ELR (cell line): ENCODE results near the gene TCEANC.
"Not testable (repeated sequence)": the region's sequence is repeated elsewhere in the genome, so short reads cannot be mapped to it uniquely, and the experiment has no call there.

Source experiments
- DNase-seq: peaks from one replicate; pipeline ENCODE4 v3.0.0-alpha.2; 2015; ENCODE audit warnings: low read depth

TCEANC gene, protein sequence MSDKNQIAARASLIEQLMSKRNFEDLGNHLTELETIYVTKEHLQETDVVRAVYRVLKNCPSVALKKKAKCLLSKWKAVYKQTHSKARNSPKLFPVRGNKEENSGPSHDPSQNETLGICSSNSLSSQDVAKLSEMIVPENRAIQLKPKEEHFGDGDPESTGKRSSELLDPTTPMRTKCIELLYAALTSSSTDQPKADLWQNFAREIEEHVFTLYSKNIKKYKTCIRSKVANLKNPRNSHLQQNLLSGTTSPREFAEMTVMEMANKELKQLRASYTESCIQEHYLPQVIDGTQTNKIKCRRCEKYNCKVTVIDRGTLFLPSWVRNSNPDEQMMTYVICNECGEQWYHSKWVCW

DNA sequence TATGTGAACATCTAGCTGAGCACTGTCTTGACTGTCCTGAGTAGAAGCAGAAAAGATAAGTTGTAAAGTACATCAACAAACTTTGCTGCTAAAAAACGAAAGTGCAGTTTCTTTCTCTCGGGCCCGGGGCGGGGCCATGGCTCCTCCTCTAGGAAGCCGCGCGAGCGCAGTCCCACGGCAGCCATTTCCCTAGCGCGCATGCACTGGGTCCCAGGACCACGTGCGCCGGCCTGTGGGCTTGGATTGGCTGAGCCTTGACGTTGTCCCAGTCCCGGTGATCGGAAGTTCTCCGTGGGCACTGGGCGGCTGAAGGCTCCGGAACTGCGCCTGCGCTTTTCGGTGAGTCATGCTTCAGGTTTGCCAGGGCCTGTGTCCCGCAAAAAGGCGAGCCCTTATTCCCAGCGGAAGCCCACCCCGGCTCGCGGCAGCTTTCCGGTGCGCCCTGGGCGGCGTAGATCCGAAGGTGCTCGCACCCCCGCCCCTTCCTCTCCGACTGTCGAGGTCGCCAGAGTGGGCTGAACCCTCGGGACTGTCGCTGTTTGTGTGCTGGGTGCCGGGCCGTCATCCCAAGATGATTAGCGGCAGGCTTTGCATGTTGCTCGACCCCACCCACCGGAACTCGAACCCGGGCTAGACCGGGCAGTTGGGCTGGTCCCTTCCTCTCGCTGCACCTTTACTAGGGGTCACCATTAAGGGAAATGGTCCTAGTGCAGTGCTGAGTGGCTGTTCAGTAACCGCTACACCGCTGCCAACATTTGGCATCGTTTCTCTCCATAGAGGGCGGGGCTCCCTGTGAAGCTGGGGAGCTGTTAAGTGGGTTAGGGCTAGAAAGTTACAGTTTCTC is at the start of gene TCEANC:
TCEANC (plus strand) TSS at position 292 of the 844 bp plus-strand sequence. CDS start 9,368 bp downstream, outside the sequence.
- peak; percentile 96 for DNase-seq

DNA sequence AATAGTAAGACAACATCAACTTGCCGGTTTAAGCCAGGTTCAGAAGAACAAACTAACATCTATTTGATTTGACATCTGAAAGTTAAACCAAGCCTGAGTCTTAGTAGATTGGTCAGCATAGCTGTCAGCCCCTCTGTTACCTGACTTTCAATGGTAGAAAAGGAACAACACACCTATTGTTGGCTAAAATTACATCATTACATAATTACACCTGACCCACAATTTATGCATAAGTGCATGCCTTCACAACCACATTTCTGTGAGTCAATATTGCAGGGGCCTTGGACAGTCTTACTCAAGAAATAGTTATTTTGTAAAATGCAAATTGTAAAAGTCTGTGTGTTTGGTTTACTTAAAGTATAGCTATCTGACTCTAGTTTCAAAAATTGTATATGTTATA is 47.3 kb upstream of the TCEANC start:
- DNase-seq = no peak

DNA sequence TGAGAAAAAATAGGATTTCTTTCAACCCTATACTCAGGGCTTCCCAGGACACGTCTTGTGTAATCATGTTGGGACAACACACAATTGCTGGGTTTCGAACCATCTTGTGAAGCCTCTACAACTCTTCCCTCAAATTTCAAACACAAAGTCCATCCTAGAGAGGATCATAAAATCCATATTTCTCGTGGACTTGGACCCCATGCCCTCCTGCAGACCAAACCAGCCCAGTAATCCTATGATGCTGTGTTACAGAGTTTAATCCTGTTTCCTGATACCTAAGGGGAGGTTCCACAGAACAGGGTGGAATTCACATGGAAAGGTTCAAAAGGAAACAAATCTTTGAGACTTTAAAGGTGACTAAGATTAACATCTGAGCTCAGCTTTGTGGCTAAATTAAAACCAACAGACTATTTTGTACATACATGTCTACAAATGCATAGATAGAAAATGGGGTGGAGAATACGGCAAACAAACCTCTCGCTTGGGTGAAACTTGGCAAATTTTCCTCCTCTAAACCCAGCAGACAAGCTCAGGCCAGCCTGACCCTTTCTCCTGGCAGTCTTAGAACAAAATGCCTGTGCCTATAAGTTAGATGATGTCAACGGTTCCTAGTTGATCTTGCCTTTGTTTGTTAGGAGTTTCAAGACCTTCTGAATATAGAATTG is 45.5 kb upstream of the TCEANC start:
- no peak for DNase-seq

DNA sequence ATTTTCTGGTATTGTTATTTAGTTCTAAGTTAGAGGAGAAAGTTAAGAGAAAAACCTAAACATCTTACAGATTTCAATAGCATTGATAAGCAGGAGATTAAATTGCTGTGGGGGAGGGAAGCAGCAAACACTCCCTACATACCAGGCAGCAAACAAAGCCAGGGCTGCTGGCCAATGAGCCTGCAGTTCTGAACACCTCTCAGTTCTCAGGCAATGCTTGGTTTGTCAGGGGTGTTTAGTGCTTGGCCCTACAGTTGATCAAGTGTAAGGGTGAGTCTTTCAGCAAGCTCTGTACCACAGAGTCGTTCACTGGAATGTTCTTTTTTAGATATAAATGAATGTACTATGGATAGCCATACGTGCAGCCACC is 45.0 kb upstream of the TCEANC start:
- no peak for DNase-seq

DNA sequence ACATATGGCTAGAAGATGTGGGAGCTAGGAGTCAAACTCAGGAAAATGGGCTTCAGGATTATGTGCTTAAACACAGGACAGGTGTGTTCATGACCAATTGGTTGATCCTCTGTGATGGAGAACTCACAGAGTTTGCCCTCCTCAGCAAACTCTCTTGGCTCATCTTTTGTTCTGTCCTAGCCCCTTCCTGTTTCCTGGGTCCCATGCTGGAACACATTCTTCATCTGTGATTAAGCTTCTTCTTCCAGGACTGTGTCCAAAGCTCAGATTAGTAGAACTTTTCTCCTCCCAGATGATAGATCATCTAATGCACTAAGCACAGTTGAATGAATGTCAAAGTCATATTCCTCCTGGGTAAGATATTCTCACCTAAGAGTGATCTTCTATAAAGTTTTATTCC is 38.8 kb upstream of the TCEANC start:
- no peak for DNase-seq

DNA sequence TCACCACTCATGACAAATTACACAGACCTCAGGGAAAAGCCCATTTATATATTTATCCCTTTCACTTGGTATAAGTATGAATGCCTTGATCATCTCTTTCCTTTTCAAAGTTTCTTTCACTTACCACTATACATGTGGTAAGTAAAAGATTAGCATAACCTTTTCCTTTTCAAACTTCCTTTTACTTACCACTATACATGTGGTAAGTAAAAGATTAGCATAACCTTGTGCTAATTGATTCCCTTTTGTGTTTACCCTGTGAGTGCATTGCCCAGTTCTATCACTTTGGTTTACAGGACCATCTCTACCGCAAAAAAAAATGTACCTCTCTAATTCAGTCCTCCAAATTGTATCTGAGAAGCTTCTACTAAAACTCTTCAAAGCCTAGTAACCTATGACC is 32.7 kb upstream of the TCEANC start:
- DNase-seq = no peak

DNA sequence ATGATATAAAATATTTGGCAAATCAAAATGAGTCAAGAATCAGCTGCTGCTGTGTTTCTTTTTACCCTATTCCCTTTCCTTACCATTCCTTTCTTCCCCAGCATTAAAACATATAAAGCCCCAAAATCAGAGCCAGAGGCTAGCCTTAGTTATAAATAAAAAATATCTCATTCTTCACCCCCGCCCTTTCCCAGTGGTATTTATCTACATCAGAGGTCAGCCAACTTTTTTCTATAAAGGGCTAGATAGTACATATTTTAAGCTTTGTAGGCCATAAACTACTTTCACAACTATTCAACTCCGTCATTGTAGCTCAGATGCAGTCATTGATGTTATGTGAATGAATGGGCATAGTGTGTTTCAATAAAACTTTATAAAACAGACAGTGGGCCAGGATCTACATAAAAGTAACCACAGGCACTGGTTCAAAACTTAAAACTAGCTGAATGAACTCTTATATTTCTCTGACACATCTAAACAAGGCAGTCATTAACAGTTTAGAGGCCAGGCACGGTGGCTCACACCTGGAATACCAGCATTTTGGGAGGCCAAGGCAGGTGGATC is 30.5 kb upstream of the TCEANC start:
- DNase-seq = no peak

DNA sequence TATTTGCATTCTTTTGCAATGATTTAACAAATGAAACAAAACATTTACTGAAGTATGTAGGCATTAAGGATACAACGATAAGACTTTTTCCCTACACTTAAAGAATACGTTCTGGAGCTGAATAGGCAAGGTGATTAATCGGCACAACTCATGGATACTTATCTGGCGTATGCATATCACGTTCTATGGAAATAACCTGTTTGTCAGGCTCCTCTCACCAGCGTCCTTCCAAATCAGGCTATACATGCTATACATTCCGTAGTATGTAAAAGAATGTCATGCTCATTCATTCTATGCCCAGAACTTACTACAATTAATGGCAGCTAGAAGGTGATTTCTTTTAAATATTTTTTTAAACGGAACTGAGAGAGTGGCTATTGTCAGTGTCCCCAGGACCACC is 25.6 kb upstream of the TCEANC start:
- DNase-seq = no peak

DNA sequence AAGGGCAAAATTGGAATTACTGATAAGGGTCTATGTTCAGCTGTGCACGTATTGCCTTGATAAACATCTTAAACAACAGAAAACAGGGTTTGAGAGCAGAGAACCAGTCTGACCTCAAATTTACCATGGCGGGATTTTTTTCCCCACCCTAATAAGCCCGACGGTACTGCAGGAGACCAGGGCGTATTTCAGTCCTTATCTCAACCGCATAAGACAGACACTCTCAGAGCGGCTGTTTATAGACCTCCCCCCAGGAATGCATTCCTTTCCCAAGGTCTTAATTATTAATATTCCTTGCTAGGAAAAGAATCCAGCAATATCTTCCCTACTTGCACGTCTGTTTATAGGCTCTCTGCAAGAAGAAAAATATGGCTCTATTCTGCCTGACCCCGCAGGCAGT is 15.7 kb upstream of the TCEANC start:
- not testable (repeated sequence) for DNase-seq

DNA sequence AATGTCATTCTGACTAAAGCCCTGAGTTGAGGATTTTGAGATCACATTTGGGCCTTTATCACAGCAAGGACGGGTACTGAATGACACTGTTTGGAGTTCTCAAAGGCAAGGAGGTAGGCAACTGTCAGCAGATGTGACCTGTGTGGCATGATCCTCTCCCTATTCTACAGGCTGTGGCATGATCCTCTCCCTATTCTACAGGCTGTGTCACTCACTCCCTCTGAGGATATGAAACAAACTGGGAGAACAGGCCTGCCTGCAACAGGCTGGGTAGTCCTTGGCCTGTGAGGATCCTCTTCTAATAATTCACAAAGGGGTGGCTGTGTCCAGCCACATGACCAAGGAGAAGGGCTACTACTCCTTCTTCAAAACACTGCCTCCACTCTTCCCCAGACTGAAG is 14.9 kb upstream of the TCEANC start:
- DNase-seq = no peak

DNA sequence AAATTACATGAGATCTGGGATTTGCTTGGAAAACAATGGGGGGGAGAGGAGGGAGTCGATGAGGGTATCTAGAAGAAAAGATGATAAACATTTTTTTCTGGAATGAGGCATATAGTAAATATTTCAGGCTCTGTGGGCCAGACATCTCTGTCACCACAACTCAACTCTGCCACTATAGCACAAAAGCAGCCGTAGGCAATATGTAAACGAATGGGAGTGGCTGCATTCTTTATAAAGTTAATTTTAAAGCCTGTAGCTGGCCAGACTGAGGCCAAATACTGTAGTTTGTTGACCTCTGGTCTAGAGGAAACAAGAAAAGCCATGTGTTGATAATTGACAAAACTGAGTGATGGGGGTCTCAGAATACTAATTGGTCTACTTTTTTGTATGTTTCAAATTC is 14.1 kb upstream of the TCEANC start:
- DNase-seq = no peak

DNA sequence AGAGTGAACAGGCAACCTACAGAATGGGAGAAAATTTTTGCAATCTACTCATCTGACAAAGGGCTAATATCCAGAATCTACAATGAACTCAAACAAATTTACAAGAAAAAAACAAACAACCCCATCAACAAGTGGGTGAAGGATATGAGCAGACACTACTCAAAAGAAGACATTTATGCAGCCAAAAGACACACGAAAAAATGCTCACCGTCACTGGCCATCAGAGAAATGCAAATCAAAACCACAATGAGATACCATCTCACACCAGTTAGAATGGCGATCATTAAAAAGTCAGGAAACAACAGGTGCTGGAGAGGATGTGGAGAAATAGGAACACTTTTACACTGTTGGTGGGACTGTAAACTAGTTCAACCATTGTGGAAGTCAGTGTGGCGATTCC is 11.3 kb upstream of the TCEANC start:
- DNase-seq = not testable (repeated sequence)

DNA sequence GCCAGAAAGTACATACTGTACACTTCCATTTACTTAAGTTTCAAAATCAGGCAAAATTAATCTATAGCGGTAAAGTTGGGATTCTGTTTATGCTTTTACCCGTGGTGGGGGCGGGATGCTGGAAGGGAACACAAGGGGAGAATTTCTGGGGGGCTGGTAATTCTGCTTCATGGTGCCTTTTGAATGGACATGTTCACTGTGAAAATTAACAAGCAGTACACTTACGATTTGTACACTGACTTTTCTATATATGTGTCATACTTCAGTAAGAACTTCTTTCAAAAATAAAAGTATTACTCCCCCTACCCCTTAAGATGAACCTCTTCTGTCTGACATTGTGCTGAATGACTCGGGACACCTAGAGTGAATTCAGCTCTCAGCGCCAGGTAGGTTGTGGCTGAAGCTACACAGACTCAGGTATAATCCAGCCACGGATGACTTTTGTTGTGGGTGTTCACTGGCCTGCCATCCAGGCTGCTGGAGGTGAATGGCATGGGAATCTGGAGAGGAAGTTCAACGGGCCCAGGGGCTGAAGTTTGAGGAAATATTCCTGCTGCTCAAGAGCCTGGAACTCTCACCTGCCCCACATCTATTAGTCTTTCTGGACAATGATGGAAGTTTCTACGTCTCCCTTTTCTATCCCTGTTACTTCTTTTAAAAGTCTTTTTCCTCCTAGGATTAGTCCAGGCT is 7.3 kb upstream of the TCEANC start:
- DNase-seq = no peak

DNA sequence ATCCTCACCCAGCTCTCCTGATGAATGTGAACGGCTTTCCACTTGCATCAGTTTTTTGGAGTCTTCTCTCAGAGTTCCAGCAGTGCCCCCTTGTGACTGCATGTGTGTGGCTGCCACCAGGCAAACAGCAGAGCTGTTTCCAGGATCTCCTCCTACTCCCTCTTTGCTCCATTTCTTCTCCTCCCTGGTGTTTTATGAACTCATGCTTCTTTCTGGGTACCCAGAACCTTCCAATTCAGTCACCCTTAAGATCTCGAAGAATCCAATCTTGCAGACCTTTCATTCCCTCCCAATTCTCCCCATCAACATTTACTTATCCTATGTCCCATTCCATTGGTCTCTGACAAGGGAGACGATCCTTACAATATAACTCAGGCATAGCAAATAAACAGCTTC is 6.8 kb upstream of the TCEANC start:
- DNase-seq = peak; percentile 54

DNA sequence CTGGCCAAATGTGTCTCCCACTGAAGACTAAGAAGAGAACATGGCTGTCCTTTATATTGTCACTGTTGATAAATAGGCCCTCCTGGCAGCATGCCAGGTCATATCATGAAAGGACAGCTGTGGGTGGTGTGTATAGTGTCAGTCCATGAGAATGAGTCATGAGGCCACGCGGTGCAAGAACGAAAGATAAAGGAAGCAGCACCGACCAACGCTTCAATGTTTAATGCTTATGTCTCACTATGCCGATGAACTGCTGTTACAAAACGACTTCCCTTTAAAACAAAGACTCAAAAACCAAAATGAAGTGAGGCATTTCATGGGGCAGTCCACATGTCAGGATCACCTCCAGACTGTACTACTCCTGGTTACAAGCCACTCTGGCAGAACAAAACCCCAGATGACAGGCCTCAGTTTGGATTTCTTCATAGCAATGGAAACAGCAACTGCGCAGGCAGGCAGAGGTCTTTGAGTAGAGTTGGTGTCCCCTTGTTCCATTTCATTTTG is 5.2 kb upstream of the TCEANC start:
- no peak for DNase-seq

DNA sequence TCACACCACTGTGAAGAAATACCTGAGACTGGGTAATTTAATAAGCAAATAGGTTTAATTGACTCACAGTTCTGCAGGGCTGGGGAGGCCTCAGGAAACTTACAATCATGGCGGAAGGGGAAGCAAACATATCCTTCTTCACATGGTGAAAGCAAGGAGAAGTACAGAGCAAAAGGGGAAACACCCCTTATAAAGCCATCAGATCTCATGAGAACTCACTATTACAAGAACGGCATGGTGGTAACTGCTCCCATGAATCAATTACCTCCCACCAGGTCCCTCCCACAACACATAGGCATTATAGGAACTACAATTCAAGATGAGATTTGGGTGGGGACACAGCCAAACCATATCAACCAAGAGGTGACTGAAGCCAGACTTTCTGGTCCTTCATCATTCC is 4.6 kb upstream of the TCEANC start:
- DNase-seq = not testable (repeated sequence)

DNA sequence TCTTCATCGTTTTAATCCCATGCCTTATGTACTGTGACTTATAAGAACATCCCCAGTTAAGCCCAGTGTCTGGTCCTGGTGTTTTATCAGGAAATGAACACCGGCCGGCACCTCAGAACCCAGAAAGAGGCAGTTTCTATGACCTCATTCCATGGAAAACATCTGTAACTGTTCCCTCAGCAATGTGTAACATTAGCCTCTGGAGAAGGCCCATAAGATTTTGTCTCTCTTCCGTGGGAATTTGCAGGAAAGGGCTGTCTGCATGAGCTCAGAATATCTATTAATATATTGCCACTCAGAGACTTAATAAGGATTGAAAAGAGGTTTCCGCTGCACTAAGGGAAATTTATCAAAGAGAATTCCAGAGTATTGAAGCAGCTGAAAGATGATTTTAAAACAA is 3.1 kb upstream of the TCEANC start:
- no peak for DNase-seq

DNA sequence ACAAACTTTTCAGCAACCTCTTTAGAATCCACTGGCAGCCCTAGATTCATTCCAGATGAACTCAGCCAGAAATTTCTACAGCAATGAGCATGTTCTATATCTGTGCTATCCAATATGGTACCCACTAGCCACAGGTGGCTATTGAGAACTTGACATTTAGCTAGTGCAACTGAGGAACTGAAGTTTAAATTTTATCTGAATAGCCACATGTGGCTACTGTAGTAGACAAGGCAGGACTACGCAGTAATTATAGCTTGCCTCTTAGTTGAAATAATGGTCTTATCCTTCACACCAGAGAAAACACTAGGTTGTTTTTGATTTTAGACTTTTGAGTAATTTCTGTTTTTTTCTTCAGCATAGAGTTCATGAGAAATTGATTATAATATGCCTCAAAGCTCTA is 2.6 kb upstream of the TCEANC start:
- DNase-seq = no peak

DNA sequence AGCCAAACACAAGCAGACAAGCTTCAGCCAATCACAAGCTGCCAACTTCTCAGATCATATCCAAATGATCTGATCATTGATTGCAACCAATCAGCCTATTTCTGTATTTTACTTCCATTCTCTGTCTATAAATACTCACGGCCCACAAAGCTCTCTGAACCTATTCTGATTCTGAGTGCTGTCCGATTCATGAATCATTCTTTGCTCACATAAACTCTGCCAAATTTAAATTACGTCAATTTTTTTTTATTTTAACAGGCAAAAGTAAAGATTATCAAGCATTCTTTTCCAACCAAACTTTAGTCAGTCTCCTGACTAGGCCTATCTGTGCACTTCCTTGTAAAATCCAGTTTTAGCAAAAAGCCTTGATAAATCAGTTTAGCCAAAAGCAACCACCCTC is 1.8 kb upstream of the TCEANC start:
- DNase-seq = peak; percentile 33

DNA sequence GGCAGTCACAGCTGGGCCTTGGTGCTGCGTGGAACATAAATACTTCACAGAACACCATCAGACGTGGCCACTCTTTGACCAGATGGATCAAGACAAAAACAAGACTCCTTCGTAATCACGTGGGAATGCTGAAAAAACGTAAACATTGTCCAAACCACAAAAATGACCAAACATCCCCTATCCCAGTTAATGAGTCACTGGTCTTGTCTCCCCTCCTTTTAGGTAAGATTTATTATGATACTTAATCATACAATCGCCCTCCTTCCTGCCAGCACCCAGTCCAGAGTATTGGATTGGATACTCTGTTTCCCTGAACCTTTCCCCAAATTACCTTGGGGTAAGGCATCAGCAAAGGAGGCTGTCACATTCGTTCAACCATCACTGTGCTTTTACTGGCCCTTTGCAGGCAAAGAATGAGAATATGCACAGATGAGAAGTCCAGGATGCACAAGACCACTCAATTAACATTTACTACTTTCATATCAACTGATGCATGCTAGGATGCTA is 601 bp upstream of the TCEANC start:
- DNase-seq = peak; percentile 90

DNA sequence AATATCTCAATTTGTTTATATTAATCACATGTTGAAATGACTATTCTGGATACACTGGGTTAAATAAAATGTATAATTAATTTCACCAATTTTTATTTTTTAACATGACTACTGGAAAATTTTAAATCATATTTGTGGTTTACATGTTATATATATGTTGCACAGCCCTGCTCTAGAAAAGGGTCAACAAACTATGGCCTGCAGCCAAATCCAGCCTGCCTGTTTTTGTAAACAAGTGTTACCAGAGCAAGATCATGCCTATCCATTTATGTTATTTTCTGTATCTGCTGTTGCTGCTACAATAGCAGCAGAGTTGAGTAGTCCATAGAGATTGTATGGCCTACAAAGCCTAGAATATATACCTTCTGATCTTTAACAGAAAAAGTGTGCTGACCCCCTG is 1.2 kb downstream of the TCEANC start:
- no peak for DNase-seq

DNA sequence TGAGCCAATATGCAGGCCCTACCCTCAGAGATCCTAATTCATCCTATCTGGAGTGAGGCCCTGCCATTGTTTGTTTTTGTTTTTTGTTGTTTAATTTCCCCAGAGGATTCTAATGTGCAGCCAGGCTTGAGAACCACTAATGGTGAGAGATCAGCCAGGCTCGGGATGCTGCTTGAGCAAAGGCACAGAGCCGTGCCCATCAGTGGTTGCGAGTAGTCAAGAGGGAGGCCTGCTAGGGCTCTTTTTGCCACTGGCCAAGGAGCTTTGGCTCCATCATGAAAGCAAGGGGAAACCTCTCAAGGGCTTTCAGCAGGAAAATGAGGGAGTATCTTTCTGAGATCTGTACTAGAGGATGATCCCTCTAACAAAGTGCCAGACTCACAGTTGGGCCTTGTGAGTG is 2.7 kb downstream of the TCEANC start:
- DNase-seq = no peak
